GM12874 (cell line): ENCODE measurements around the gene VPS26B.

ENCODE experiments used
- CTCF ChIP-seq: IDR thresholded peaks from 2 replicates; pipeline ENCODE4 v1.5.1; 2011; ENCODE audit warnings: low read depth, mild to moderate bottlenecking, control low read depth, low read length, moderate library complexity; ENCODE audit not compliant: insufficient read depth

Gene VPS26B

DNA sequence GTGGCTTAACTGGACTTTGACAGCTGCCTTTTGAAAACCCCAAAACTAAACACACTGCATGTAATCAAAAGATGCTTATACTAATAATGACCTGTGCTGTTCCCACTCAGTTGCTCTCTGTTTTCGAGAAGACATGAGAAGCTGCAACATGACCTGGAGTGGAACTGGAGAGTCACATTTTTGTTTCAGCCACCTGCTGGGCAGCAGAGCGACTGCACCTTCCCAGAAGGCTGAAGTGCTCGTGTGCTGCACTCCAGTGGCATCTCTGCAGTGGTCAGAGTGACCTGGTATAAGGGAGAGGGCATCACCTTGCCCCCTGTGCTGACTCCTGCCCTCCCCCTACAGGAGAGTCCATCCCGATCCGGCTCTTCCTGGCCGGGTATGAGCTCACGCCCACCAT lies 20.1 kb downstream of the VPS26B start:
- TF ChIP-seq CTCF: peak; percentile 71

GRCh38 chr11:134245434-134245833 lies 21.0 kb downstream of the VPS26B start:
- TF ChIP-seq CTCF: no peak

DNA sequence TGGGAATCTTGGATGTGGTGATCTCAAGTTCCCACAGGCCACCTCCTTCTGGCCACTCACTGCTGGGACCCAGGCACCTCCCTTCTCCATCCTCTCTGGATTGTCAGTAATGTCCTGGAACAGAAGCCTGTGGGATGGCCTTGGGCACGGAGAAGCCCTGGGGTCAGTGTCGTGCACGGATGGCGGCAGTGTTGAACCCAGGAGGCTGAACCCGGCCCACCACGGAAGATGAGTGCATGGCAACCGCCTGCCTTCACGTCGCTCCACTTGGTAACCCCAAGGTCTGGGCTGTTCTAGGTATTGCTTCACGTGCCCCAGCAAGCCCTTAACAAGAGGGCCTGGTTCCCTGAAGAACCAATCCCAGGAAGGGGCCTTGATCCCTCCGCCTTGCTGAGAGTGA lies 21.6 kb downstream of the VPS26B start:
- no peak for TF ChIP-seq CTCF

- TF ChIP-seq CTCF: no peak
Observed at GRCh38 chr11:134246678-134247077, 22.2 kb downstream of the VPS26B start.

- no peak for TF ChIP-seq CTCF
Observed at GRCh38 chr11:134248910-134249480, 24.5 kb downstream of the VPS26B start.

- no peak for TF ChIP-seq CTCF
Observed at GRCh38 chr11:134250246-134250645, 25.8 kb downstream of the VPS26B start.

GRCh38 chr11:134250675-134251074 lies 26.2 kb downstream of the VPS26B start:
- no peak for TF ChIP-seq CTCF
